MM.1S (cell line): ENCODE measurements around the gene TRA2A.

Experiments used
- EZH2 ChIP-seq: fragments of 300-600 bp; sonication (generic); optimal IDR thresholded peaks from 2 replicates; pipeline ENCODE3; 2017; ENCODE audit warnings: low read depth, mild to moderate bottlenecking, antibody characterized with exemption, low read length, mixed read lengths
- EZH2phosphoT487 ChIP-seq: fragments of 300-600 bp; sonication (generic); IDR thresholded peaks from 2 replicates; pipeline ENCODE4 v1.6.1; 2018; ENCODE audit warnings: antibody characterized with exemption, low read length
- TF ChIP-seq, protein P1 (sequence below): fragments of 300-600 bp; sonication (generic); IDR thresholded peaks from 2 replicates; pipeline ENCODE4 v1.5.1; 2016; ENCODE audit warnings: antibody characterized with exemption, low read length, mixed read lengths

DNA sequence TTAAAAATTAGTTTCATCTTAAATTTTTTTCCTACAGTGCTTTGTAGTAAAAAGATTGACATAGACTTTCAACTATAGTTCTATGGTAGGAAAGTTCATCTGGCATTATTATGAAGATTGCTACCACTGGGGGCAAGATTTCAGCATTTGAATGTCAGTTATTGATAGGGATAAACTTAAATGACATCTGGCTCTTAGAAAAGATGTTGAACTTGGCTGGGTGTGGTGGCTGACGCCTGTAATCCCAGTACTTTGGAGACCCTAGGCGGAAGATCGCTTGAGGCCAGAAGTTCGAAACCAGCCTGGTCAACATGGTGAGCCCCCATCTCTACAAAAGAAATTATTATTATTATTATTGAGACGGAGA, 1.4 kb upstream of the TRA2A start:
- TF ChIP-seq, protein P1, sequence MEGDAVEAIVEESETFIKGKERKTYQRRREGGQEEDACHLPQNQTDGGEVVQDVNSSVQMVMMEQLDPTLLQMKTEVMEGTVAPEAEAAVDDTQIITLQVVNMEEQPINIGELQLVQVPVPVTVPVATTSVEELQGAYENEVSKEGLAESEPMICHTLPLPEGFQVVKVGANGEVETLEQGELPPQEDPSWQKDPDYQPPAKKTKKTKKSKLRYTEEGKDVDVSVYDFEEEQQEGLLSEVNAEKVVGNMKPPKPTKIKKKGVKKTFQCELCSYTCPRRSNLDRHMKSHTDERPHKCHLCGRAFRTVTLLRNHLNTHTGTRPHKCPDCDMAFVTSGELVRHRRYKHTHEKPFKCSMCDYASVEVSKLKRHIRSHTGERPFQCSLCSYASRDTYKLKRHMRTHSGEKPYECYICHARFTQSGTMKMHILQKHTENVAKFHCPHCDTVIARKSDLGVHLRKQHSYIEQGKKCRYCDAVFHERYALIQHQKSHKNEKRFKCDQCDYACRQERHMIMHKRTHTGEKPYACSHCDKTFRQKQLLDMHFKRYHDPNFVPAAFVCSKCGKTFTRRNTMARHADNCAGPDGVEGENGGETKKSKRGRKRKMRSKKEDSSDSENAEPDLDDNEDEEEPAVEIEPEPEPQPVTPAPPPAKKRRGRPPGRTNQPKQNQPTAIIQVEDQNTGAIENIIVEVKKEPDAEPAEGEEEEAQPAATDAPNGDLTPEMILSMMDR: no peak
- TF ChIP-seq EZH2phosphoT487 (no peak), EZH2 (no peak)
